A549 treated with ZK216348 at 1 μM for 4 hours (cell line): ENCODE measurements around the gene ZNF43. TPM values are rescaled to one million over a fixed set of nuclear protein-coding genes. Genes with fewer than 3 reads are reported as not detected.

Source experiments
- total RNA-seq: library from RNA; stranded (reverse); fragments of 200-300 nt; extraction: Qiagen RNA extraction; gene quantifications from 5 replicates; pipeline ENCODE4 v1.2.3, GENCODE V29; 2022; ENCODE audit warnings: low read depth

The ZNF43 gene
- 2.7 to 4.4 TPM (median 4.0 TPM) in 5 replicates for total RNA-seq

DNA sequence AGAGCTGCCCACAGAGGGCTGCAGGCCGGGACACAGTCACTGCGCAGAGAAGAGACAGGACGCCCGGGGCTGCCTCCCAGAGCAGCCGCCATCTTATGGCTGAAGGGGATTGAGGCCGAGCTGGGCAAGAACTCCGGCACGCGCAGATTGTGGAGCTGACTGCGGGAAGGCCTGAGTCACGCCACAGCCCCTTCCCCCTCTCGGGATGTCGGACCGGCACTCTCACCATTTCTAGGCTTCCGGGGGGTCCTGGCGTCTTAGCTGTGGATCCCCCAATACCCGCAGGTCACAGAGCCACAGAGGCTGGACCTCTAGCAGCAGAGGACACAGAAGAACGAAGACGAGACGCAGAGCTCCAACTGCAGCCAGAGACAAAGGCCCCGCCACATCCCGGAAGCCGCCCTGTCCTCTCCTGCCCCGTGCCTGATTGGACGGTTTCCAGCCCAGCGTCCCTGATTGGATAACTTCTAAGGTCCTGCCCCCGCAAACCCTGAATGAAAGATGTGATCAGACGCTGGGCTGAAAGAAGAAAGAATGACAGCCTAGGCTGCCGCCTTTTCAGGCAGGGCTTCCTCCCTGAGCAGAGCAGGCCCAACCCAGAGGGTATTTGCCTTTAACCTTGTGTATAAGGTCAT is at the start of gene ZNF43:
ZNF43 (minus strand) TSS at position 373 of the 635 bp plus-strand sequence; CDS start at position 229, 144 bp downstream.

GRCh38 chr19:21767065-21767800 is 68.7 kb downstream of the ZNF43 start, which contains the start of gene ZNF100:
ZNF100 (minus strand) TSS chr19:21767579; CDS start chr19:21767429, 150 bp downstream.

Other genes starting within 250 kb of the ZNF43 start
- gene ZNF100, start 68.6 kb downstream of the ZNF43 start, total RNA-seq: not detected in 5 replicates
- gene ZNF208, start 174.8 kb upstream of the ZNF43 start, total RNA-seq: not detected in 5 replicates
- gene ZNF257, start 216.3 kb upstream of the ZNF43 start, total RNA-seq: not detected in 5 replicates